Upper lobe of left lung (tissue), 4 donors: ENCODE measurements around the gene IQCM.

Experiments
- CTCF ChIP-seq, 6 experiments: fragments of 450-650 bp in 4 of 6; fragments of 200-600 bp in 2 of 6; sonication (generic) in 2 of 6; IDR thresholded peaks; one replicate each; pipeline ENCODE4 v1.5.1; 2016 to 2019; ENCODE audit warnings: antibody characterized with exemption in 6 of 6
- POLR2A ChIP-seq, 4 donors: fragments of 450-650 bp; IDR thresholded peaks; one replicate each; pipeline ENCODE4 v1.5.1; 2016 to 2017; ENCODE audit warnings: antibody characterized with exemption in 4 of 4, mild to moderate bottlenecking in 2 of 4
- POLR2AphosphoS5 ChIP-seq, 2 donors: sonication (generic); formaldehyde crosslinking; IDR thresholded peaks; one replicate each; pipeline ENCODE4 v1.5.1; 2017; ENCODE audit warnings: antibody characterized with exemption in 2 of 2

- TF ChIP-seq CTCF (IDR thresholded peaks at IDR 0.05) (no peak), POLR2A (IDR thresholded peaks at IDR 0.05) (no peak), POLR2AphosphoS5 (IDR thresholded peaks at IDR 0.05) (no peak)
Measured at GRCh38 chr4:149499726-149500125, 315.9 kb downstream of the IQCM start.
